ENCODE results near the gene EDC3.

EDC3 gene

GRCh38 chr15:74618841-74619596 lies 76.8 kb downstream of the EDC3 start:
- Histone ChIP-seq H3K27me3 (ENCODE audit: low read depth, low read length) (no peaks in the 10 kb centered on the region), H3K36me3 (replicated peaks; ENCODE audit: low read depth, low read length) (peaks cover 53% of the 10 kb centered on the region), H3K79me2 (ENCODE audit: low read length) (peaks cover 81% of the 10 kb centered on the region), H3K4me3 (ENCODE audit: low read length) (no peak overlapping the region), H3K9ac (ENCODE audit: low read length) (no peak overlapping the region), H2AFZ (ENCODE audit: low read depth, low read length) (no peak overlapping the region), H4K20me1 (ENCODE audit: insufficient read depth, low read length) (peaks cover 60% of the 10 kb centered on the region), H3K4me2 (ENCODE audit: low read length) (no peak overlapping the region), H3K9me3 (ENCODE audit: insufficient read depth, low read length) (no peaks in the 10 kb centered on the region), H3K4me1 (ENCODE audit: low read length) (peaks cover 15% of the 10 kb centered on the region), H3K27ac (ENCODE audit: low read length) (no peak overlapping the region)
- no peak for TF ChIP-seq EZH2phosphoT487 (IDR thresholded peaks at IDR 0.05; ENCODE audit: low read depth)
- no peak for TF ChIP-seq CTCF (IDR thresholded peaks at IDR 0.05; ENCODE audit: low read depth, low read length)

- TF ChIP-seq CTCF (IDR thresholded peaks at IDR 0.05; ENCODE audit: low read depth, low read length) (no peak), EZH2phosphoT487 (IDR thresholded peaks at IDR 0.05; ENCODE audit: low read depth) (no peak)
- peaks cover 64% of the 10 kb centered on the region for H3K79me2 ChIP-seq (ENCODE audit: low read length)
- H3K36me3 ChIP-seq (replicated peaks; ENCODE audit: low read depth, low read length): peaks cover 32% of the 10 kb centered on the region
- 0 out of 2 replicates have a peak overlapping the region, but pooled peaks have one; percentile 54 for H3K27ac ChIP-seq (ENCODE audit: low read length)
- no peaks in the 10 kb centered on the region for H3K9me3 ChIP-seq (ENCODE audit: insufficient read depth, low read length)
- peak overlapping the region; percentile 91 for H3K9ac ChIP-seq (ENCODE audit: low read length)
- peak overlapping the region; percentile 93 for H3K4me3 ChIP-seq (ENCODE audit: low read length)
- H3K27me3 ChIP-seq (ENCODE audit: low read depth, low read length): no peaks in the 10 kb centered on the region
- H2AFZ ChIP-seq (ENCODE audit: low read depth, low read length): no peak overlapping the region
- peaks cover 53% of the 10 kb centered on the region for H4K20me1 ChIP-seq (ENCODE audit: insufficient read depth, low read length)
- peaks cover 19% of the 10 kb centered on the region for H3K4me1 ChIP-seq (ENCODE audit: low read length)
- peak overlapping the region; percentile 84 for H3K4me2 ChIP-seq (ENCODE audit: low read length)
Measured at GRCh38 chr15:74616996-74617395, 78.8 kb downstream of the EDC3 start.

GRCh38 chr15:74616366-74616939 lies 79.4 kb downstream of the EDC3 start:
- peak overlapping the region; percentile 54 for H3K27ac ChIP-seq (ENCODE audit: low read length)
- peaks cover 59% of the 10 kb centered on the region for H3K79me2 ChIP-seq (ENCODE audit: low read length)

More at GRCh38 chr15:74616366-74616939, 79.4 kb downstream of the EDC3 start:
- Histone ChIP-seq H3K4me3 (ENCODE audit: low read length) (peak overlapping the region; percentile 93), H3K9ac (ENCODE audit: low read length) (peak overlapping the region; percentile 91), H3K36me3 (replicated peaks; ENCODE audit: low read depth, low read length) (peaks cover 27% of the 10 kb centered on the region), H3K4me1 (ENCODE audit: low read length) (peaks cover 19% of the 10 kb centered on the region), H3K4me2 (ENCODE audit: low read length) (peak overlapping the region; percentile 84), H4K20me1 (ENCODE audit: insufficient read depth, low read length) (peaks cover 47% of the 10 kb centered on the region), H3K27me3 (ENCODE audit: low read depth, low read length) (no peaks in the 10 kb centered on the region), H3K9me3 (ENCODE audit: insufficient read depth, low read length) (no peaks in the 10 kb centered on the region), H2AFZ (ENCODE audit: low read depth, low read length) (no peak overlapping the region)
- no peak for TF ChIP-seq CTCF (IDR thresholded peaks at IDR 0.05; ENCODE audit: low read depth, low read length)
- no peak for TF ChIP-seq EZH2phosphoT487 (IDR thresholded peaks at IDR 0.05; ENCODE audit: low read depth)

Data from OCI-LY3 (cell line).